Activated T-cell treated with anti-CD3 and anti-CD28 coated beads, Interleukin-2, amount 50 U/mL, for 1 hour (primary cell): ENCODE results near the gene PRSS27.
"Not testable (repeated sequence)": the region's sequence is repeated elsewhere in the genome, so short reads cannot be mapped to it uniquely, and the experiment has no call there.

Experiments used
- DNase-seq: peaks from one replicate; pipeline ENCODE4 v3.0.0-alpha.2; 2020

PRSS27 gene

GRCh38 chr16:2721634-2722173 lies 1.7 kb upstream of the PRSS27 start:
- not testable (repeated sequence) for DNase-seq

GRCh38 chr16:2720719-2721633 lies 952 bp upstream of the PRSS27 start:
- DNase-seq, result peak; percentile 87

- DNase-seq, result no peak
These were observed 528 bp downstream of the PRSS27 start for GRCh38 chr16:2719328-2720063.

- no peak for DNase-seq
These were observed 2.4 kb downstream of the PRSS27 start for GRCh38 chr16:2717383-2718263.

- no peak for DNase-seq
These were observed 3.1 kb downstream of the PRSS27 start for GRCh38 chr16:2716948-2717347.

- no peak for DNase-seq
These were observed 3.8 kb downstream of the PRSS27 start for GRCh38 chr16:2715966-2716885.

- peak; percentile 86 for DNase-seq
These were observed 4.5 kb downstream of the PRSS27 start for GRCh38 chr16:2715519-2715918.

- no peak for DNase-seq
These were observed 5.0 kb downstream of the PRSS27 start for GRCh38 chr16:2715064-2715463.

GRCh38 chr16:2713985-2714774 lies 5.8 kb downstream of the PRSS27 start:
- no peak for DNase-seq

GRCh38 chr16:2713523-2713922 lies 6.5 kb downstream of the PRSS27 start:
- no peak for DNase-seq

- DNase-seq, result no peak
These were observed 7.5 kb downstream of the PRSS27 start for GRCh38 chr16:2712546-2712945.

GRCh38 chr16:2712063-2712441 lies 8.0 kb downstream of the PRSS27 start:
- no peak for DNase-seq

- no peak for DNase-seq
These were observed 8.5 kb downstream of the PRSS27 start for GRCh38 chr16:2711370-2712062.

- no peak for DNase-seq
These were observed 9.3 kb downstream of the PRSS27 start for GRCh38 chr16:2710711-2711231.

GRCh38 chr16:2710021-2710710 lies 9.9 kb downstream of the PRSS27 start:
- no peak for DNase-seq

GRCh38 chr16:2709588-2709984 lies 10.4 kb downstream of the PRSS27 start:
- DNase-seq, result no peak

- DNase-seq, result no peak
These were observed 11.0 kb downstream of the PRSS27 start for GRCh38 chr16:2708955-2709587.

- DNase-seq, result no peak
These were observed 11.8 kb downstream of the PRSS27 start for GRCh38 chr16:2708290-2708639.
